IMR-90 (cell line): ENCODE measurements around the gene LILRA2. TPM values are rescaled to one million over a fixed set of nuclear protein-coding genes. Genes with fewer than 3 reads are reported as not detected.

Source experiments
- ATAC-seq: fragments of 200-7000 bp; cut with Tn5 transposase; 2 replicates; pipeline ENCODE4 v1.9.1; 2020; ENCODE audit warnings: low read depth, mild to moderate bottlenecking, moderate library complexity
- BruUV-seq: library from RNA; stranded (reverse); fragments of 400-500 nt; replicated peaks from 2 replicates; lab custom pipeline; 2021; lab: Mats Ljungman, UMichigan
- CTCF ChIA-PET: fragments of 300-600 bp; formaldehyde crosslinking; extraction: SDS; loops from one replicate; lab custom pipeline; 2021; ENCODE audit warnings: antibody characterized with exemption; lab: Yijun Ruan, JAX
- POLR2A ChIA-PET: fragments of 300-600 bp; sonication (Branson Sonifier 250); formaldehyde crosslinking; loops from one replicate; lab custom pipeline; 2022; ENCODE audit warnings: antibody characterized with exemption; ENCODE audit not compliant: unreplicated experiment; lab: Charles Lee
- DNase-seq: peaks from one replicate; pipeline ENCODE4 v3.0.0; 2013
- H2AFZ ChIP-seq: replicated peaks from 2 replicates; pipeline ENCODE3; 2013; ENCODE audit warnings: low read length, mild to moderate bottlenecking; ENCODE audit not compliant: poor library complexity
- H2AK5ac ChIP-seq: 2 replicates; pipeline ENCODE4 v1.6.1; 2013; ENCODE audit warnings: low read depth, low read length, inconsistent platforms
- H2AK9ac ChIP-seq: replicated peaks from 2 replicates; pipeline ENCODE3; 2013; ENCODE audit warnings: mild to moderate bottlenecking, low read depth, low read length, moderate library complexity; ENCODE audit not compliant: poor library complexity
- H2BK120ac ChIP-seq: 2 replicates; pipeline ENCODE4 v1.6.1; 2013; ENCODE audit warnings: low read depth, low read length, inconsistent platforms
- H2BK15ac ChIP-seq: 3 replicates; pipeline ENCODE4 v1.6.1; 2013; ENCODE audit warnings: low read depth, low read length, inconsistent platforms
- H2BK20ac ChIP-seq: 2 replicates; pipeline ENCODE4 v1.6.1; 2013; ENCODE audit warnings: low read depth, mild to moderate bottlenecking, inconsistent platforms, low read length, moderate library complexity
- H2BK5ac ChIP-seq: 2 replicates; pipeline ENCODE4 v1.6.1; 2013; ENCODE audit warnings: mild to moderate bottlenecking, low read depth, low read length, inconsistent platforms; ENCODE audit not compliant: poor library complexity, severe bottlenecking
- H3K14ac ChIP-seq: replicated peaks from 2 replicates; pipeline ENCODE4 v1.6.1; 2013; ENCODE audit warnings: low read depth, low read length, inconsistent platforms
- H3K18ac ChIP-seq: 2 replicates; pipeline ENCODE4 v1.6.1; 2013; ENCODE audit warnings: low read depth, low read length, control low read depth
- H3K23ac ChIP-seq: 2 replicates; pipeline ENCODE4 v1.6.1; 2013; ENCODE audit warnings: low read depth, low read length, inconsistent platforms
- H3K27ac ChIP-seq: 2 replicates; pipeline ENCODE4 v1.5.1; 2013; ENCODE audit warnings: mild to moderate bottlenecking, control low read depth, low read length; ENCODE audit not compliant: insufficient read depth
- H3K27me3 ChIP-seq: 2 replicates; pipeline ENCODE4 v1.6.1; 2013; ENCODE audit warnings: low read length; ENCODE audit not compliant: control insufficient read depth, insufficient read depth
- H3K36me3 ChIP-seq: 2 replicates; pipeline ENCODE4 v1.6.1; 2013; ENCODE audit warnings: low read length, mixed read lengths; ENCODE audit not compliant: control insufficient read depth, insufficient read depth
- H3K4ac ChIP-seq: 2 replicates; pipeline ENCODE4 v1.6.1; 2013; ENCODE audit warnings: low read depth, low read length, inconsistent platforms
- H3K4me1 ChIP-seq: 2 replicates; pipeline ENCODE4 v1.6.1; 2013; ENCODE audit warnings: low read length, mixed read lengths; ENCODE audit not compliant: control insufficient read depth, insufficient read depth
- H3K4me2 ChIP-seq: 2 replicates; pipeline ENCODE4 v1.6.1; 2013; ENCODE audit warnings: low read depth, mild to moderate bottlenecking, control low read depth, low read length, moderate library complexity
- H3K4me3 ChIP-seq: 2 replicates; pipeline ENCODE4 v1.5.1; 2013; ENCODE audit warnings: low read depth, mild to moderate bottlenecking, control low read depth, low read length, moderate library complexity; ENCODE audit not compliant: insufficient read depth
- H3K56ac ChIP-seq: 2 replicates; pipeline ENCODE4 v1.6.1; 2013; ENCODE audit warnings: low read length, inconsistent platforms; ENCODE audit not compliant: insufficient read depth; ENCODE audit errors: extremely low read depth
- H3K79me1 ChIP-seq, 2 experiments: 2 replicates each; pipeline ENCODE4 v1.6.1; 2013; ENCODE audit warnings: low read length in 2 of 2, inconsistent platforms in 1 of 2, low read depth in 1 of 2
- H3K9ac ChIP-seq: 2 replicates; pipeline ENCODE4 v1.6.1; 2013; ENCODE audit warnings: low read depth, low read length, control low read depth
- H3K9me1 ChIP-seq: 2 replicates; pipeline ENCODE4 v1.6.1; 2013; ENCODE audit warnings: low read length, inconsistent platforms; ENCODE audit not compliant: insufficient read depth
- H3K9me3 ChIP-seq: 2 replicates; pipeline ENCODE4 v1.6.1; 2013; ENCODE audit warnings: low read length; ENCODE audit not compliant: control insufficient read depth, insufficient read depth
- H4K20me1 ChIP-seq: 2 replicates; pipeline ENCODE4 v1.6.1; 2013; ENCODE audit warnings: low read length, inconsistent platforms; ENCODE audit not compliant: insufficient read depth
- H4K5ac ChIP-seq: 2 replicates; pipeline ENCODE4 v1.6.1; 2013; ENCODE audit warnings: mild to moderate bottlenecking, low read depth, low read length, control low read depth
- H4K8ac ChIP-seq, 2 experiments: 2 replicates each; pipeline ENCODE4 v1.6.1; 2013; ENCODE audit warnings: low read depth in 2 of 2, low read length in 2 of 2, control low read depth in 1 of 2, inconsistent platforms in 1 of 2
- H4K91ac ChIP-seq: 2 replicates; pipeline ENCODE4 v1.6.1; 2013; ENCODE audit warnings: low read depth, low read length, inconsistent platforms; ENCODE audit not compliant: insufficient read depth
- BHLHE40 ChIP-seq: fragments of 150-350 bp; IDR thresholded peaks from 2 replicates; pipeline ENCODE4 v1.6.1; 2016; ENCODE audit warnings: mild to moderate bottlenecking, low read depth, low read length
- CEBPB ChIP-seq: IDR thresholded peaks from 2 replicates; pipeline ENCODE4 v1.6.1; 2012; ENCODE audit warnings: low read depth, low read length, improper control_type of control experiment
- CHD1 ChIP-seq: IDR thresholded peaks from 2 replicates; pipeline ENCODE4 v1.6.1; 2012; ENCODE audit warnings: low read depth, low read length, improper control_type of control experiment
- CTCF ChIP-seq: conservative IDR thresholded peaks from 2 replicates; pipeline ENCODE4 v1.5.1; 2012; ENCODE audit warnings: mild to moderate bottlenecking, low read depth, low read length, improper control_type of control experiment
- FOS ChIP-seq: fragments of 150-350 bp; IDR thresholded peaks from 2 replicates; pipeline ENCODE4 v1.6.1; 2016; ENCODE audit warnings: low read depth, low read length
- MAFK ChIP-seq: IDR thresholded peaks from 2 replicates; pipeline ENCODE4 v1.6.1; 2012; ENCODE audit warnings: low read depth, low read length, improper control_type of control experiment
- MAZ ChIP-seq: IDR thresholded peaks from 2 replicates; pipeline ENCODE4 v1.6.1; 2012; ENCODE audit warnings: low read depth, mild to moderate bottlenecking, low read length, improper control_type of control experiment, moderate library complexity, borderline replicate concordance
- MXI1 ChIP-seq: IDR thresholded peaks from 2 replicates; pipeline ENCODE4 v1.6.1; 2012; ENCODE audit warnings: low read depth, mild to moderate bottlenecking, low read length, moderate library complexity, borderline replicate concordance
- NFE2L2 ChIP-seq: fragments of 150-350 bp; IDR thresholded peaks from 2 replicates; pipeline ENCODE4 v1.6.1; 2016; ENCODE audit warnings: low read depth, mild to moderate bottlenecking, low read length
- POLR2A ChIP-seq: IDR thresholded peaks from 2 replicates; pipeline ENCODE4 v1.6.1; 2012; ENCODE audit warnings: mild to moderate bottlenecking, low read depth, low read length
- RAD21 ChIP-seq: IDR thresholded peaks from 2 replicates; pipeline ENCODE4 v1.6.1; 2012; ENCODE audit warnings: low read length, improper control_type of control experiment
- RCOR1 ChIP-seq: IDR thresholded peaks from 2 replicates; pipeline ENCODE4 v1.6.1; 2012; ENCODE audit warnings: mild to moderate bottlenecking, low read length, improper control_type of control experiment; ENCODE audit not compliant: insufficient replicate concordance
- RFX5 ChIP-seq: IDR thresholded peaks from 2 replicates; pipeline ENCODE4 v1.8.0; 2012; ENCODE audit warnings: low read depth, mild to moderate bottlenecking, low read length, moderate library complexity
- SMC3 ChIP-seq: fragments of 150-350 bp; IDR thresholded peaks from 2 replicates; pipeline ENCODE4 v1.6.1; 2016; ENCODE audit warnings: low read depth, mild to moderate bottlenecking, antibody characterized with exemption, low read length, moderate library complexity
- USF2 ChIP-seq: fragments of 150-350 bp; IDR thresholded peaks from 2 replicates; pipeline ENCODE4 v1.6.1; 2017; ENCODE audit warnings: mild to moderate bottlenecking, antibody characterized with exemption, low read length, low read depth
- WGBS, 2 experiments: methylation state at CpG; one replicate each; pipeline versions ENCODE4 v1.1.5 to v1.1.7; 2013; ENCODE audit warnings: missing lambda C conversion rate in 2 of 2; ENCODE audit not compliant: insufficient read length in 1 of 2; ENCODE audit errors: extremely low coverage in 2 of 2; 5-methylcytosine and 5-hydroxymethylcytosine counted together
- dilution Hi-C: fragments of 300-500 bp; cut with HindIII; formaldehyde crosslinking; loops from one replicate; pipeline ENCODE4 v1.14.3; 2018; ENCODE audit warnings: low sequenced_read_pairs; ENCODE audit not compliant: unreplicated experiment
- in situ Hi-C: fragments of 300-500 bp; cut with MboI; formaldehyde crosslinking; loops from 3 replicates; pipeline ENCODE4 v1.14.3; 2019; ENCODE audit warnings: low sequenced_read_pairs, inconsistent platforms, mixed read lengths
- intact Hi-C: fragments of 100-400 bp; cut with micrococcal nuclease; formaldehyde crosslinking; loops from 2 replicates; pipeline ENCODE4 v1.10.0; 2022
- polyA plus RNA-seq, 3 experiments: library from polyadenylated mRNA; depleted of rRNA; stranded (reverse); fragments of >200 nt; gene quantifications; 2 replicates each; pipeline ENCODE4 v1.2.3, GENCODE V29; 2012; ENCODE audit warnings: low replicate concordance in 1 of 3
- total RNA-seq: library from RNA; depleted of rRNA; stranded (reverse); fragments of >200 nt; gene quantifications from 2 replicates; pipeline ENCODE4 v1.2.3, GENCODE V29; 2012
- TF ChIP-seq, protein P1 (sequence below): fragments of 150-350 bp; IDR thresholded peaks from 2 replicates; pipeline ENCODE4 v1.6.1; 2016; ENCODE audit warnings: low read depth, mild to moderate bottlenecking, low read length, moderate library complexity, borderline replicate concordance

The LILRA2 gene
- total and polyA plus RNA-seq, 2 of the 4 experiments (the other 2 are of a cell fraction) = not detected

DNA sequence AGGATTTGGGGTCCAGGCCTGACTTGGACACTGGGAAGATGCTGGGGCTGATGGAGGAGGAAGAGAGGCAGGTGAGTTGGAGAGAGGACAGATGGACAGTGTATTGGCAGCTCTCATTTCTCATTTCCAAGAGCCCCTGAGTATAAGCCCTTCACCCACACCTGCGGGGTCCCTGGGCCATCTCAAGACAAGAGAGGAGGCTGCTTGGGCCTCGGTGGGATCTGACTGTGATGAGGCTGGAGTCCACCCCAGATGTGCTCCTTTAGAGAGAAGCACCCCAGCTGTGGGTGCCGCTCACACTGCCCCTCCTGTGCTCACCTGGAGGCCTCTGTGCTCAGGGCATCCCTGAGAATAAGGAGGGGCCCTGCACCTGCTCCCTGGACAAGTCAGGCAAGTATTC, 3.7 kb downstream of the LILRA2 start:
- Histone ChIP-seq H3K9me3 (peaks cover 27% of the 10 kb centered on the region), H3K4me2 (no peak overlapping the region), H4K91ac (no peak overlapping the region), H3K79me1 (no peaks in the 10 kb centered on the region), H2BK120ac (no peak overlapping the region), H2BK15ac (no peak overlapping the region), H3K4ac (no peak overlapping the region), H3K4me1 (no peaks in the 10 kb centered on the region), H2AK9ac (no peak overlapping the region), H2AK5ac (no peak overlapping the region), H3K27me3 (no peaks in the 10 kb centered on the region), H4K8ac (no peak overlapping the region), H2AFZ (no peak overlapping the region), H3K27ac (no peak overlapping the region), H3K4me3 (no peak overlapping the region), H3K9ac (no peak overlapping the region), H3K14ac (no peak overlapping the region), H4K20me1 (no peaks in the 10 kb centered on the region), H3K56ac (no peak overlapping the region), H3K36me3 (no peaks in the 10 kb centered on the region), H3K23ac (no peak overlapping the region), H4K5ac (no peak overlapping the region), H2BK20ac (no peak overlapping the region), H3K18ac (no peak overlapping the region), H3K9me1 (no peaks in the 10 kb centered on the region), H2BK5ac (no peak overlapping the region)
- no CpG with 5 or more reads among the region's 3 CpGs for WGBS, 2 experiments
- no peak for ATAC-seq
- intact Hi-C loops = no loop called here
- BruUV-seq = no TSS peak
- TF ChIP-seq CTCF = no peak
- TF ChIP-seq CHD1 = no peak
- no peak for TF ChIP-seq RAD21
- no peak for TF ChIP-seq SMC3
- TF ChIP-seq USF2 = no peak
- no peak for TF ChIP-seq NFE2L2
- no peak for TF ChIP-seq RCOR1
- TF ChIP-seq CEBPB = no peak
- no peak for TF ChIP-seq RFX5
- TF ChIP-seq BHLHE40 = no peak
- no peak for TF ChIP-seq POLR2A
- TF ChIP-seq MAFK = no peak
- TF ChIP-seq MXI1 = no peak
- TF ChIP-seq, protein P1, sequence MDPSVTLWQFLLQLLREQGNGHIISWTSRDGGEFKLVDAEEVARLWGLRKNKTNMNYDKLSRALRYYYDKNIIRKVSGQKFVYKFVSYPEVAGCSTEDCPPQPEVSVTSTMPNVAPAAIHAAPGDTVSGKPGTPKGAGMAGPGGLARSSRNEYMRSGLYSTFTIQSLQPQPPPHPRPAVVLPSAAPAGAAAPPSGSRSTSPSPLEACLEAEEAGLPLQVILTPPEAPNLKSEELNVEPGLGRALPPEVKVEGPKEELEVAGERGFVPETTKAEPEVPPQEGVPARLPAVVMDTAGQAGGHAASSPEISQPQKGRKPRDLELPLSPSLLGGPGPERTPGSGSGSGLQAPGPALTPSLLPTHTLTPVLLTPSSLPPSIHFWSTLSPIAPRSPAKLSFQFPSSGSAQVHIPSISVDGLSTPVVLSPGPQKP = no peak
- TF ChIP-seq MAZ = no peak
- TF ChIP-seq FOS = no peak
- ChIA-PET POLR2A (no interaction called here), CTCF (no interaction called here)
- dilution Hi-C loops = no loop called here
- no peak for DNase-seq
- in situ Hi-C loops = loop anchor here (5.0 kb wide), 1 partner anchor 280 kb away; no protein-coding TSS in a partner anchor
